ENCODE results near the gene BLTP3A. TPM values are rescaled to one million over a fixed set of nuclear protein-coding genes. Genes with fewer than 3 reads are reported as not detected.
"Not testable (repeated sequence)": the region's sequence is repeated elsewhere in the genome, so short reads cannot be mapped to it uniquely, and the experiment has no call there.

The BLTP3A gene
- total RNA-seq, 1 donor from 2014 or later: 27.8 TPM

GRCh38 chr6:34793877-34794276 is 2.0 kb downstream of the BLTP3A start:
- Mint-ChIP-seq H3K9me3 (ENCODE audit: unreplicated experiment) (peaks cover 4% of the 10 kb centered on the region), H3K27ac (ENCODE audit: unreplicated experiment) (peak overlapping the region; percentile 48), H3K27me3 (ENCODE audit: unreplicated experiment) (peaks cover 11% of the 10 kb centered on the region), H3K4me1 (ENCODE audit: low read depth, unreplicated experiment) (peaks cover 8% of the 10 kb centered on the region), H3K4me3 (ENCODE audit: unreplicated experiment) (peak overlapping the region; percentile 93), H3K36me3 (ENCODE audit: unreplicated experiment) (no peaks in the 10 kb centered on the region)
- DNase-seq: no peak
- TF ChIP-seq CTCF (IDR thresholded peaks at IDR 0.05; ENCODE audit: partially characterized antibody, unreplicated experiment): no peak

- peaks cover 7% of the 10 kb centered on the region for H3K4me1 Mint-ChIP-seq (ENCODE audit: low read depth, unreplicated experiment)
- TF ChIP-seq CTCF (IDR thresholded peaks at IDR 0.05; ENCODE audit: partially characterized antibody, unreplicated experiment): no peak
- no peaks in the 10 kb centered on the region for H3K36me3 Mint-ChIP-seq (ENCODE audit: unreplicated experiment)
- DNase-seq: no peak
- peaks cover 10% of the 10 kb centered on the region for H3K27me3 Mint-ChIP-seq (ENCODE audit: unreplicated experiment)
- H3K27ac Mint-ChIP-seq (ENCODE audit: unreplicated experiment): no peak overlapping the region
- H3K4me3 Mint-ChIP-seq (ENCODE audit: unreplicated experiment): no peak overlapping the region
- H3K9me3 Mint-ChIP-seq (ENCODE audit: unreplicated experiment): peaks cover 4% of the 10 kb centered on the region
These were observed 4.0 kb downstream of the BLTP3A start for GRCh38 chr6:34795836-34796425.

GRCh38 chr6:34798057-34798456 is 6.2 kb downstream of the BLTP3A start:
- Mint-ChIP-seq H3K27ac (ENCODE audit: unreplicated experiment) (no peak overlapping the region), H3K4me1 (ENCODE audit: low read depth, unreplicated experiment) (peaks cover 3% of the 10 kb centered on the region), H3K36me3 (ENCODE audit: unreplicated experiment) (no peaks in the 10 kb centered on the region), H3K27me3 (ENCODE audit: unreplicated experiment) (peaks cover 2% of the 10 kb centered on the region), H3K9me3 (ENCODE audit: unreplicated experiment) (no peaks in the 10 kb centered on the region), H3K4me3 (ENCODE audit: unreplicated experiment) (no peak overlapping the region)
- TF ChIP-seq CTCF (IDR thresholded peaks at IDR 0.05; ENCODE audit: partially characterized antibody, unreplicated experiment): no peak
- DNase-seq: no peak

GRCh38 chr6:34799547-34799946 is 7.7 kb downstream of the BLTP3A start:
- peaks cover 4% of the 10 kb centered on the region for H3K4me1 Mint-ChIP-seq (ENCODE audit: low read depth, unreplicated experiment)
- peaks cover 2% of the 10 kb centered on the region for H3K27me3 Mint-ChIP-seq (ENCODE audit: unreplicated experiment)
- H3K27ac Mint-ChIP-seq (ENCODE audit: unreplicated experiment): no peak overlapping the region
- no peaks in the 10 kb centered on the region for H3K36me3 Mint-ChIP-seq (ENCODE audit: unreplicated experiment)
- TF ChIP-seq CTCF (IDR thresholded peaks at IDR 0.05; ENCODE audit: partially characterized antibody, unreplicated experiment): no peak
- no peak for DNase-seq
- no peaks in the 10 kb centered on the region for H3K9me3 Mint-ChIP-seq (ENCODE audit: unreplicated experiment)
- no peak overlapping the region for H3K4me3 Mint-ChIP-seq (ENCODE audit: unreplicated experiment)

GRCh38 chr6:34804543-34804942 is 12.7 kb downstream of the BLTP3A start:
- no peak overlapping the region for H3K4me3 Mint-ChIP-seq (ENCODE audit: unreplicated experiment)
- no peaks in the 10 kb centered on the region for H3K36me3 Mint-ChIP-seq (ENCODE audit: unreplicated experiment)
- no peaks in the 10 kb centered on the region for H3K9me3 Mint-ChIP-seq (ENCODE audit: unreplicated experiment)
- no peak overlapping the region for H3K27ac Mint-ChIP-seq (ENCODE audit: unreplicated experiment)
- TF ChIP-seq CTCF (IDR thresholded peaks at IDR 0.05; ENCODE audit: partially characterized antibody, unreplicated experiment): no peak
- peaks cover 2% of the 10 kb centered on the region for H3K27me3 Mint-ChIP-seq (ENCODE audit: unreplicated experiment)
- DNase-seq: no peak
- peaks cover 4% of the 10 kb centered on the region for H3K4me1 Mint-ChIP-seq (ENCODE audit: low read depth, unreplicated experiment)

- H3K4me3 Mint-ChIP-seq (ENCODE audit: unreplicated experiment); H3K9me3 Mint-ChIP-seq (ENCODE audit: unreplicated experiment); H3K27ac Mint-ChIP-seq (ENCODE audit: unreplicated experiment); H3K36me3 Mint-ChIP-seq (ENCODE audit: unreplicated experiment); H3K4me1 Mint-ChIP-seq (ENCODE audit: low read depth, unreplicated experiment); DNase-seq; H3K27me3 Mint-ChIP-seq (ENCODE audit: unreplicated experiment): not testable (repeated sequence)
These were observed 13.2 kb downstream of the BLTP3A start for GRCh38 chr6:34805074-34805473.

Data from glutamatergic neuron (in vitro differentiated cells).